ENCODE results near the gene MT1A. TPM values are rescaled to one million over a fixed set of nuclear protein-coding genes. Genes with fewer than 3 reads are reported as not detected.

MT1A gene
- total and polyA plus RNA-seq, 10 of the 15 experiments (the other 5 are each of a cell fraction or from before 2014, with no cell fraction given), result not detected

- TF ChIP-seq, protein P1, sequence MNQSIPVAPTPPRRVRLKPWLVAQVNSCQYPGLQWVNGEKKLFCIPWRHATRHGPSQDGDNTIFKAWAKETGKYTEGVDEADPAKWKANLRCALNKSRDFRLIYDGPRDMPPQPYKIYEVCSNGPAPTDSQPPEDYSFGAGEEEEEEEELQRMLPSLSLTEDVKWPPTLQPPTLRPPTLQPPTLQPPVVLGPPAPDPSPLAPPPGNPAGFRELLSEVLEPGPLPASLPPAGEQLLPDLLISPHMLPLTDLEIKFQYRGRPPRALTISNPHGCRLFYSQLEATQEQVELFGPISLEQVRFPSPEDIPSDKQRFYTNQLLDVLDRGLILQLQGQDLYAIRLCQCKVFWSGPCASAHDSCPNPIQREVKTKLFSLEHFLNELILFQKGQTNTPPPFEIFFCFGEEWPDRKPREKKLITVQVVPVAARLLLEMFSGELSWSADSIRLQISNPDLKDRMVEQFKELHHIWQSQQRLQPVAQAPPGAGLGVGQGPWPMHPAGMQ (IDR thresholded peaks at IDR 0.05; ENCODE audit: borderline replicate concordance), result no peak
- TF ChIP-seq NFYA (IDR thresholded peaks at IDR 0.05; ENCODE audit: borderline replicate concordance, low read depth, low read length) (no peak), SMAD1 (IDR thresholded peaks at IDR 0.05; ENCODE audit: low read depth, partially characterized antibody) (no peak), CBX3 (IDR thresholded peaks at IDR 0.05; ENCODE audit: borderline replicate concordance, low read depth) (no peak), CEBPB (IDR thresholded peaks at IDR 0.05; ENCODE audit: borderline replicate concordance in 1 of 2, low read depth in 2 of 2, low read length in 2 of 2) (no peak), ZNF622 (IDR thresholded peaks at IDR 0.05) (no peak), ETV6 (conservative IDR thresholded peaks at IDR 0.05 in 1 of 2, IDR thresholded peaks at IDR 0.05 in 1 of 2; ENCODE audit: borderline replicate concordance in 1 of 2, low read depth in 1 of 2) (no peak), POLR2AphosphoS2 (IDR thresholded peaks at IDR 0.05; ENCODE audit: low read depth, low read length) (no peak), ZBTB4 (CRISPR knock-in tag; IDR thresholded peaks at IDR 0.05) (no peak), TCF7 (IDR thresholded peaks at IDR 0.05; ENCODE audit: borderline replicate concordance) (no peak), HDGF (IDR thresholded peaks at IDR 0.05) (no peak), SMARCA5 (IDR thresholded peaks at IDR 0.05) (peak; percentile 99), POLR2AphosphoS5 (IDR thresholded peaks at IDR 0.05; ENCODE audit: low read length) (peak; percentile 78), MTA3 (IDR thresholded peaks at IDR 0.05; ENCODE audit: borderline replicate concordance, low read length) (no peak), POLR2A (IDR thresholded peaks at IDR 0.05; ENCODE audit: low read depth, low read length) (peak; percentile 67), ZSCAN29 (IDR thresholded peaks at IDR 0.05) (no peak), CREB1 (IDR thresholded peaks at IDR 0.05; ENCODE audit: low read depth) (no peak), RUNX3 (IDR thresholded peaks at IDR 0.05; ENCODE audit: low read length) (peak; percentile 46; the same call in 1 of the 2 replicates), FOS (IDR thresholded peaks at IDR 0.05; ENCODE audit: borderline replicate concordance, extremely low read depth, insufficient read length) (no peak), ZBED1 (IDR thresholded peaks at IDR 0.05; ENCODE audit: borderline replicate concordance) (no peak), STAT1 (conservative IDR thresholded peaks at IDR 0.05) (no peak)
- TF ChIP-seq, protein P2, sequence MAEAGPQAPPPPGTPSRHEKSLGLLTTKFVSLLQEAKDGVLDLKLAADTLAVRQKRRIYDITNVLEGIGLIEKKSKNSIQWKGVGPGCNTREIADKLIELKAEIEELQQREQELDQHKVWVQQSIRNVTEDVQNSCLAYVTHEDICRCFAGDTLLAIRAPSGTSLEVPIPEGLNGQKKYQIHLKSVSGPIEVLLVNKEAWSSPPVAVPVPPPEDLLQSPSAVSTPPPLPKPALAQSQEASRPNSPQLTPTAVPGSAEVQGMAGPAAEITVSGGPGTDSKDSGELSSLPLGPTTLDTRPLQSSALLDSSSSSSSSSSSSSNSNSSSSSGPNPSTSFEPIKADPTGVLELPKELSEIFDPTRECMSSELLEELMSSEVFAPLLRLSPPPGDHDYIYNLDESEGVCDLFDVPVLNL (IDR thresholded peaks at IDR 0.05; ENCODE audit: low read depth, low read length), result peak; percentile 71; the same call in 1 of the 2 replicates
- TF ChIP-seq, protein P3, sequence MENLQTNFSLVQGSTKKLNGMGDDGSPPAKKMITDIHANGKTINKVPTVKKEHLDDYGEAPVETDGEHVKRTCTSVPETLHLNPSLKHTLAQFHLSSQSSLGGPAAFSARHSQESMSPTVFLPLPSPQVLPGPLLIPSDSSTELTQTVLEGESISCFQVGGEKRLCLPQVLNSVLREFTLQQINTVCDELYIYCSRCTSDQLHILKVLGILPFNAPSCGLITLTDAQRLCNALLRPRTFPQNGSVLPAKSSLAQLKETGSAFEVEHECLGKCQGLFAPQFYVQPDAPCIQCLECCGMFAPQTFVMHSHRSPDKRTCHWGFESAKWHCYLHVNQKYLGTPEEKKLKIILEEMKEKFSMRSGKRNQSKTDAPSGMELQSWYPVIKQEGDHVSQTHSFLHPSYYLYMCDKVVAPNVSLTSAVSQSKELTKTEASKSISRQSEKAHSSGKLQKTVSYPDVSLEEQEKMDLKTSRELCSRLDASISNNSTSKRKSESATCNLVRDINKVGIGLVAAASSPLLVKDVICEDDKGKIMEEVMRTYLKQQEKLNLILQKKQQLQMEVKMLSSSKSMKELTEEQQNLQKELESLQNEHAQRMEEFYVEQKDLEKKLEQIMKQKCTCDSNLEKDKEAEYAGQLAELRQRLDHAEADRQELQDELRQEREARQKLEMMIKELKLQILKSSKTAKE (IDR thresholded peaks at IDR 0.05; ENCODE audit: low read depth, poor library complexity, severe bottlenecking), result no peak
These were observed 30.2 kb upstream of the MT1A start, which contains the start of gene MT2A (continued) for GRCh38 chr16:56608043-56608875.

All from GM12878 (cell line).